Left ventricle myocardium superior (tissue), 1 donor: ENCODE data around the gene DENND4A. TPM values are rescaled to one million over a fixed set of nuclear protein-coding genes. Genes with fewer than 3 reads are reported as not detected.
"Not testable (repeated sequence)": the region's sequence is repeated elsewhere in the genome, so short reads cannot be mapped to it uniquely, and the experiment has no call there.

Experiments
- ATAC-seq: fragments of 200-7000 bp; cut with Tn5 transposase; one replicate; pipeline ENCODE4 v1.9.1; 2020; ENCODE audit warnings: mild to moderate bottlenecking, moderate library complexity
- DNase-seq: peaks from one replicate; pipeline ENCODE4 v3.0.0-alpha.2; 2020
- intact Hi-C: fragments of 100-400 bp; cut with micrococcal nuclease; formaldehyde crosslinking; loops from one replicate; pipeline ENCODE4 v1.11.0; 2022
- total RNA-seq: library from RNA; stranded (reverse); fragmentation: NEBNext Ultra II Directional; extraction: Animal tissue kit (Norgen Biotek cat#: 25700); gene quantifications from one replicate; pipeline ENCODE4 v1.2.1, GENCODE V29; 2021
- donor health status: DM: no; HTN: yes; CAD: no; lungs with severe emphysema.

DENND4A gene
- total RNA-seq, 1 donor from 2014 or later: 14.0 TPM

DNA sequence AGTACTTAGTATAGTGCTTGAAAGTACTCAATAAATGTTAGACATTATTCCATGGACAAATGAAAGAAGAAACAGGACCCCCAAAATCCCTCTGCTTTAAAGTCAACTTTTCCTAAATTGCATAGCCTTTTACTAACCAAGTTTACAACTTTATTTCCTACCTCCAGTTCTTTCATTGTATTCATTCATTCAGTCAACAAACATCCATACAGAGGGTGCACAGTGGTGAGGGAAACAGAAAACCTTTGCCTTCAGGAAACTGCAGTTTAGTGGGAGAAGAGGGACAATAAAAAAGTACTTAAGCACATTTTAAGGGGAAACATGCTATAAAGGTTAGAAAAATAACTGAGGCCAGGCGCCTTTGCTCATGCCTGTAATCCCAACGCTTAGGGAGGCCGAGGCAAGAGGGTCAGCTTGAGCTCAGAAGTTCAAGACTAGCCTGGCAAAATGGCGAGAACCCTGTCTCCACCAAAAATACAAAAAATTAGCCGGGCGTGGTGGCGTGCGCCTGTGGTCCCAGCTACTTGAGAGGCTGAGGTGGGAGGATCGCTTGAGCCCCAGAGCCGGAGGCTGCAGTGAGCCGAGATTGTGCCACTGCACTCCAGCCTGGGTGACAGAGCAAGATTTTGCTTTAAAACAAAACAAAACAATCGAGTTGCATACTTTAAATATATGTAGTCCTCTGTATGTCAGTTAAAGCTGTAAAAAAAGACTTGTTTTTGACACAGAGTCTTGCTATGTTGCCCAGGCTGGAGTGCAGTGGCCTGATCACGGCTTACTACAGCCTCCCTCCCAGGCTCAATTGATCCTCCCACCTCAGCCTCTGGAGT, 1.1 kb upstream of the DENND4A start:
- intact Hi-C loops: no loop called here
- ATAC-seq (no peak), DNase-seq (no peak)

DNA sequence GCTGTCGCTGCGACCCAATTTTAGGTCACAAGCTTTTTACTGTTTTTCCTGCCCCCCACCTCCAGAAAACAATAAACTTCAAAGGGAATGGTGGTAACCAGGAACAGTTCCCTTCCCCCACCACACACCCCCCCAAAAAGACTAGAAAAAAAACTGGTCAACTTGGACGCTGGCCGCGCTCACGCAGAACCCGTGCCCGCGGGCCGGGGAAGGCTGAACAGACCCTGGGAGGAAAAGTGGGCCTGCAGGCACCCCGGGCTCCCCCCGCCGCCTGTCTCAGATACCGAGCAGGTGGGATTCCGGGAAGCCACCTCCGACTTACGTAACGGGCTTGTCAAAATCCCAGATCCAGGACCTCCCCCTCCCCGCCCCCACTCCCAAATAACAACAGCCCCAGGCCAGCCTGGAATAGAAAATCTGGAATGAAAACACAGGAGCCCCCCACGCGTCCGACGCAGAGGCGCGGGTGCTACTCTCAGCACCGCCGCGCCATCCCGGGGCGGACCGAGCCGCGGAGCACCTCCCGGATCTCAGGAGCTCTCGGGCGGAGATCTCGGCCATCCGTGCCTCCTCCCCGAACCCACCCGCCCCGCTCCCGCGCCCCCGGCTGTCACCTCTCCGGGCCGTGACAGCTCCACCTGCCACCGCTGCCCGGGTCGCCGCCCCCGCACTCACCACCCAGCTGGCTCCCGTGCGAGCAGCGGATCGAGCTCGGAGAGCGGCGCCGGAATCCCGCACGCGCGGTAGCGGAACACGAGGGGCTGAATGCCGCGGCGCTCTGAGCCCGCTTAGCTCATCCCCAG, 557 bp downstream of the DENND4A start:
- DNase-seq: peak; percentile 76
- intact Hi-C loops: no loop called here
- ATAC-seq: peak; percentile 63

DNA sequence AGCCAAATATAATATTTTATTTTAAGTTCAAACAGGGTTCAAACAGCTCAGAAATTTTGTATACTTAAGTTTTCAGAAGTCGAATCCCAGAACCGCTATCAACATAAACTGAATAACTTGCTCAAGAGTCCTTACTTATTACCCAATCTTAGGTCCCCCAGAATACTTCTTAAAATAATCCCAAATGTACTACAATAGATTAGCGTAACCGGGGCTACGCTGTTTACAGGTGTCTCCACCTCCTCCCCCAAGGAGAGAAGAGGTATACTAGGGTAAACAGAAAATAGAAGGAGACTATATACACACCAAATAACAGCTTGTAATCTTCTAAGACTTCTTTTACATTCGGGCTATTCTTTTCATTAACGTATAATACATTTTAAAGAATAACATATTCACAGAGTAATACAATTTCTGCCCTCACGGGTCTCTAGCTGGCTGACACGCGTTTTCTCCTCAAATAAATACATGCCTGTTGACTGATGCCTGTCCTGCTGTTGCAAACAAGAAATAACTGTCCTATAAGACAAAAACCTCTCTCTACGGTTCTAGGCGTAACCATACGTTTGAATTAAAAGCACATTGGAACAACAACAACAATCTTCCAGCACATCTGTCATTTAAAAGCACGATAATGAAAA, 1.3 kb downstream of the DENND4A start:
- DNase-seq (no peak), ATAC-seq (no peak)
- intact Hi-C loops: no loop called here

DNA sequence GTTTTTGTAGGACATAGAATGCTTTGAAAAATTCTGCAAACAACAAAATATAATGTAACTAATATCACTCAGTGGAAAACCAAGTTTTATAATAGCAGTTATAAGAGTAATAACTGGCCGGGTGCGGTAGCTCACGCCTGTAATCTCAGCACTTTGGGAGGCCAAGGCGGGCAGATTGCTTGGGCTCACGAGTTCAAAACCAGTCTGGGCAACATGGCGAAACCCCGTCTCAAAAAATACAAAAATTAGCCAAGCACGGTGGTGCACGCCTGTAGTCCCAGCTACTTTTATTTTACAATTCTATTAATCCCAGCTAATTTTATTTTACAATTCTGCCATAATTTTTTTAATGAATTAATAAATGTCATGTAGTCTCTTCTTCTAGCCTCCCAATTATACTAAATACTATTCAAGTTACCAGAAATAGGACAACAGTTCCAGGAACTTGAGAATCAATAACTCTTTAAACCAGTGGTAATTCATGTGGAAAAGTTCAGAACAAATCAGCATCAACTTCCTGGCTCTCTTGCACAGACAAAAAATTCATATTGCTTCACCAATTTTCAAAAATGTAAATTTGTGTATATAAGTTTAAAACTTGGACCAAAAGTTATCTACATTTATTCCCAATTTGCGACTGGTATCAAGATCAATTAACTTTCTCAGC, 2.2 kb downstream of the DENND4A start:
- intact Hi-C loops: no loop called here
- ATAC-seq: no peak
- no peak for DNase-seq

DNA sequence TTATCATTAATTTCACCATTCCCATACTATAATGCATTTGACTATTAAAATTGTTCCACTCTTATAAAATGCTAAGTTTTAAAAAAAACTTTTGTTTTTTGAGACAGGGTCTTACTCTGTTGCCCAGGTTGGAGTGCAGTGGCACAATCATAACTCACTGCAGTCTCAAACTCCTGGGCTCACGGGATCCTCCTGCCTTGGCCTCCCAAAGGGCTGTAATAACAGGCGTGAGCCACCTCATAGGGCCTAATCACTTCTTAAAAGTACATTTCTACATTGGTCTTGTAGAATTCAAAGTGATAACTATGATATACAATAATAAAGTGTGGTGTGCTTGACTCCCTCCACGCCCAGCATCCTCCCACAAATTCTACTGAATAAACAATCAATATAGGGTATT, 3.0 kb downstream of the DENND4A start:
- no peak for ATAC-seq
- intact Hi-C loops: no loop called here
- no peak for DNase-seq

DNA sequence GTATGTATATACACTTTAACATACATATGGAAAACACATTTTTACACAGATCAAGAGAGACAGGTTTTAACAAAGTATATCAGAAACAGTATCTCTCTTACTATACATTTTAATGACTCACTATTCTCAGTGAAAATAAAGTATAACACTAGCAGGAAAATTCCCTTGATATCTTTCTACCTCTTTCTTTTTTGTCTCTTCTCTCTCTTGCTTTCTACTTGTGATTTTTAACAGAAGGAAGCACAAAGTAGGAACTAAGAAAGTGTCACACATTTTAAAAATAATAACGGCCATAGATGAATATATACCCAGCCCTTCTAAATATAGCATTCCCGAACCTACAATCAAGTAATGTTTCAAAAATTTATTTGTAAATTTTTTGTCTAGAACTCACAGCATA, 4.8 kb downstream of the DENND4A start:
- intact Hi-C loops: no loop called here
- ATAC-seq (no peak), DNase-seq (no peak)

DNA sequence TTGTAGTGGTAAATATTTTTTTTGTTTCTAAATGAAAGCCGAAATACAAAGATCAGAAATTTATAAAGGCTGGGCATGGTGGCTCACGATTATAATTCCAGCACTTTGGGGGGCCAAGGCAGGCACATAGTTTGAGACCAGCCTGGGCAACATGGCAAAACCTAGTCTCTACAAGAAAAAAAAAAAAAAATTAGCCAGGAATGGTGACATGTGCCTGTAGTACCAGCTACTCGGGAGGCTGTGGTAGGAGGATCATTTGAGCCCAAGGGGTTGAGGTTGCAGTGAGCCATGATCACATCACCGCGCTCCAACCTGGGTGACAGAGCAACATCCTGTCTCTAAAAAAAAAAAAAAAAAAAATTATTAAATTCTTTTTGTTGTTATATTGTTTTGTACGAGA, 6.9 kb downstream of the DENND4A start:
- DNase-seq: no peak
- intact Hi-C loops: no loop called here
- ATAC-seq: no peak

DNA sequence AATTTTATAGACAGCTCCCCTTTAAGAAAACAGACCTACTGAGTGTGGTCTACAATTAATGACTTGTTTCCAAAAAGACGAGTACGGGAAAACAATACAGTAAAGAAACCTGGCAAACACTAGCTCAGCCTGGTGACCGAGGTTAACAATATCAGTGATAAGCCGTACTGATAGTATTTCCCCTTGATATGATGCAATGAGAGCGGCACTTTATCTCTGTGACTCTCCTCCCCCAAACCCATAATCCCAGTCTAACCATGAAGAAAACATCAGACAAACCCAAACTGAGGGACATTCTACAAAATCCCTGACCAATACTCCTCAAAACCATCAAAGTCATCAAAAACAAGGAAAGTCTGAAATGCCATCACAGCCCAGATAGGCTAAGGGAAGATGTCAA, 8.2 kb downstream of the DENND4A start:
- DNase-seq (no peak), ATAC-seq (no peak)
- intact Hi-C loops: no loop called here

DNA sequence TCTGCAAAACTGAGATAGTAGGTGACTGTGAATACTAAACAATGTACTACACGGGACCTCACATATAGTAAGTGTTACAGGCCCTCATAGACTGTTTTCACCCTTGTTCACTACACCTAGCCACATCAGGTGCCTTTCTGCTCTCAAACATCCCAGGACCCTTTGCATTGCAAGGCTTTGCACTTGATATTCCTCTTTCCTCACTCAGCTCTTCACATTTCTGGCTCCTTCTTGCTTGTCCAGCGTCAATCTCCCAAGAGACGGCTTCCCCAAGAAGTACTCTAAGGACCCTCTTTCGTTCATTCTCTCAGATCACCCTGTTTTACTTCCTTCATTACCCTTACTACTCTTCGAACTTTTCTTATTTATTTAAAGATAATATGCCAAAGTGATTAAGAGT, 10.0 kb downstream of the DENND4A start:
- ATAC-seq: no peak
- DNase-seq: no peak
- intact Hi-C loops: no loop called here

DNA sequence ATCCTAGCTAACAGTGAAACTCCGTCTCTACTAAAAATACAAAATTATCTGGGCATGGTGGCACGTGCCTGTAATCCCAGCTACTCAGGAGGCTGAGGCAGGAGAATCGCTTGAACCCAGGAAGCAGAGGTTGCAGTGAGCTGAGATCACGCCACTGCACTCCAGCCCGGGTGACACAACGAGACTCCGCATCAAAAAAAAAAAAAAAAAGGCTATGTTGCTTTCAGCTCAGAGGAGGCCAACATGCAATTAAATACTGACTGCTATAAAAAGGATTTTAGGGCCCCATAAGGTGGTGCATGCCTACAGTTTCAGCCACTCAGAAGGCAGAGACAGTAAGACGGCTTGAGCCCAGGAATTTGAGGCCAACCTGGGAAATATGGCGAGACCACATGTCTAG, 13.4 kb downstream of the DENND4A start:
- DNase-seq, ATAC-seq, intact Hi-C loops: not testable (repeated sequence)

DNA sequence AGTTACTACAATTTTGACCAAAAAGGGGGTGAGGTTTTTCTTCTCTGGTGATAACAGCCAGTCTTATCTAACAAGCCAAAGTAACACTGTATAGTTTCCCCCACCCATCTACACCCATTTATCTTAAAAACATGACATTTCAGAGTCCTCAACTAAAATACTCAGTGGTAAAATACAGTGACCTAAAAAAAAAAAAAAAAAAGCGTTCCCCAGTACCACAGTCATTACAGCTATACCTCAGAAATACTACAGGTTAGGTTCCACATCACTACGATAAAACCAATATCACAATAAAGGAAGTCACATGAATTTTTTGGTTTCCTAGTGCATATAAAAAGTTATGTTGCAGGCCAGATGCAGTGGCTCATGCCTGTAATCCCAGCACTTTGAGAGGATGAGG, 13.8 kb downstream of the DENND4A start:
- DNase-seq (no peak), ATAC-seq (no peak)
- intact Hi-C loops: no loop called here

DNA sequence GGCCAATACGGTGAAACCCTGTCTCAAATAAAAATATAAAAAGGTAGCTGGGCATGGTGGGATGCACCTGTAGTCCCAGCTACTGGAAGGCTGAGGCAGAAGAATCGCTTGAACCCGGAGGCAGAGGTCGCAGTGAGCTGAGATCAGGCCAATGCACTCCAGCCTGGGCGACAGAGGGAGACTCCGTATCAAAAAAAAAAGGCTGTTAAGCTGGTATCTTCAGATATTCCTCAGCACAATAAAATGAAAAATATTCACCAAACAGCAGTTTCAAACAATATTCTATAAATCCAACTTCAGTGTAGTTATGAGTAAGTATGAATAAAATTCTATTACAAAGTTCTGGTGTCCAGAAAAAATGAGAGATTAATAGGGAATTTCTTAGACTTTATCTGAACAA, 14.2 kb downstream of the DENND4A start:
- intact Hi-C loops: no loop called here
- ATAC-seq (no peak), DNase-seq (no peak)

DNA sequence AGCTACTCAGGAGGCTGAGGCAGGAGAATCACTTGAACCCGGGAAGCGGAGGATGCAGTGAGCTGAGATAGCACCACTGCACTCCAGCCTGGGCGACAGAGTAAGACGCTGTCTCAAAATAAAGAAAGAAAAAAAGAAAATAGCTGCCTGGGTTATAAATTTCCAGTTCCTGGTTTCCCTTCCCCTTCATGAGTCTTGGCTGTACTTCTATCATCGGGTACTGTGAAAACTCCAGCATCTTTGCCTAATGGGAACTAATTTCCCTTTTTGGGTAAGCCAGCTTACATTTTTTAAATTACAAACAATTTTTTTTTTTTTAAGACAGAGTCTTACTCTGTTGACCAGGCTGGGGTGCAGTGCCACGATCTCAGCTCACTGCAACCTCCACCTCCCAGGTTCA, 15.0 kb downstream of the DENND4A start:
- intact Hi-C loops: no loop called here
- ATAC-seq: no peak
- no peak for DNase-seq

DNA sequence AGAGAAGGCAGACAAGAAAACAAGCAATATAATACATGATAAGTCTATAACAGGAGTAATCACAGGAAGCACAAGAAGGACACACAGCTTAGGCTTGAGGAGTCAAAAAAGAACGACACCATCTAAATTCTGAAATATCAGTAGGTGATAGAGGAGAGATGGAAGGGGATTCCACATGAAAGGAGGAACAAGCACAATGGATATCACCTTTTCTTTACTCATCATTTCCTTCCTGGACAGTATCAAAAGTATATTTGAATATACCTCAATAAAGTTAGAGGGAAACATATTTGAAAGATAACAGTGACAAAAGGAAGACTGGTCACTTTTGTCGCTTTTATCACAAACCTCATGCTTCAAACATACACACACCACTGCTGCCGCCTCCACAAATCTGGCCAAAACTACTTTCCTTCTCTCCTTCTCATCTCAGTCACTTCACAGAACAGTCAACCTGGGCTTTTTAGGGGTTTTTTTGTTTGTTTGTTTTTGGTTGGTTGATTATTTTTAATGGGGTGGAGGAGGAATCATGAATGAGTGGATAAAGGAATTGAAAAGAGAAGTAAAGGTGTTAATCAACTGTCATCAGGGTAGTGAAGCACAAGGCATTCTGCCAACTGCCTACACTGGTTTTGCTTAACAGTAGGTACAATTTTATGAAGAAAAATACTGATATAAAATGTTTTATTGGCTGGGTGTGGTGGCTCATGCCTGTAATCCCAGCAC, 18.5 kb downstream of the DENND4A start:
- intact Hi-C loops: no loop called here

DNA sequence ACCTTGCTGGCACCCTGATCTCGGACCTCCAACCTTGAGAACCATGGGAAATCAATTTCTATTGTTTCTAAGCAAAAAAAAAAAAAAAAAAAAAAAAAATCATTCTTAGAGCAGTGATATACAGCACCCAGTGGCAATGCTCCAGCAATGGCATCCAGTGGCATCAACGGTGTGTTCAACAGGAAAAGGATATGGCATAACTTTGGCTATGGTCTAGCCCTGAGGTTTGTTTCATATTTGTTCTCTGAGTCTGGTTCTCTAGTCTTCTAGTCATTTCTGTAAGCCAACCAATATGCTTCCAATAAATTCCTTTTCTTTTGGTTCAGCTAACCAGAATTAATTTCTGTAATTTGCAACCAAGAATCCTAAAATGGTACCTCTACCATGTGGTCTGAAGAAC, 19.2 kb downstream of the DENND4A start:
- intact Hi-C loops: no loop called here
- DNase-seq (no peak), ATAC-seq (no peak)

More for the DNA sequence above, 18.5 kb downstream of the DENND4A start:
- DNase-seq (no peak), ATAC-seq (no peak)

DNA sequence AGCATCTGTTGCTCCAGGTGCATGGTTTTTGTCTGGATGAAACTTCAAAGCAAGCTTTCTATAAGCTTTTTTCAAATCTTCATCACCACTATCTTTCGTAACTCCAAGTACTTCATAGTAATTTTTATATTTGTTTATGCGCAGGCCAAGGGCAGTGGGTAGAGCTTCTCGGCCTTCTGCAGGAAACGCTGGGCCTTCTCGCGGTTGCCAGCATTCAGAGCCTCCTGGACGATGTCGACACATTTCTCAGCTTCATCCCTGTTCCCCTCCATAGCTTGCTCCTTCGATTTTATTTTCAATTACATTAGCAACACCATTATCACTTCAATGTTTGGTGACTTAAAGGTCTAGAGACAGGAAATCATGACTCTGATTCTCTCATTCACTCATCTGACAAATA, 20.2 kb downstream of the DENND4A start:
- ATAC-seq (no peak), DNase-seq (no peak)
- intact Hi-C loops: no loop called here

DNA sequence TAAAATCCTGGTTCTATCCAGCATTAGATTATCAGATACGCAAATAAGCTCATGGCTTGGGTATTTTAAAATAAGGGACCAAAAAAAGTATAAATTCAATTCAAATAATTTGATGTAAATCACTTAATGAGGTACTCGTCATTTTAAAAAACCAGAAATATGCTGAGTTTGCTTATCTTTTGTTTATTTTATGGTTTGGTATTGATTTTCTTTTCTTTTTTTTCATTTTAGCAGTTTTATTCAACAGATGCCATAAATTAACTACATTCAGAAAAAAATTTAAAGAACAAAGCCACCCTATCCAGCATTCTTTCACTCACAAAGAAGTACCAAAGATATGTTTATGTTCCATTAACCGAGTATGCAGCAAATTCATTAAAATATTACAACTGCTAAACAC, 22.6 kb downstream of the DENND4A start:
- intact Hi-C loops: no loop called here
- DNase-seq: no peak
- ATAC-seq: no peak

DNA sequence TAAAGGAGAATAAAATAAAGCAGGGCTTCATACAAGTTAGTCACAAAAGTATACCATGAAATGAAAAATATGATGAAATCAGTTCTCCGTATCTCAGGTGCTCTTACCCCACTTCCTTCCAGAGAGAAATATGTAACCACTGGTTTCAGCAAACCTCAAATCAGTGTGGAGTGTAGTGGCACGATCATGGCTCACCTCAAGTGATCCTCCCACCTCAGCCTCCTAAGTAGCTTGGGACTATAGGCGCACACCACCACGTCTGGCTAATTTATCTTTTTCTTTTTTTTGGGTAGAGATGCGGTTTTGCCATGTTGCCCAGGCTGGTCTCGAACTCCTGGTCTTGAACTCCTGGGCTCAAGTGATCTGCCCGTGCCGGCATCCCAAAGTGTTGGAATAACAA, 24.2 kb downstream of the DENND4A start:
- DNase-seq: no peak
- intact Hi-C loops: no loop called here
- ATAC-seq: no peak

DNA sequence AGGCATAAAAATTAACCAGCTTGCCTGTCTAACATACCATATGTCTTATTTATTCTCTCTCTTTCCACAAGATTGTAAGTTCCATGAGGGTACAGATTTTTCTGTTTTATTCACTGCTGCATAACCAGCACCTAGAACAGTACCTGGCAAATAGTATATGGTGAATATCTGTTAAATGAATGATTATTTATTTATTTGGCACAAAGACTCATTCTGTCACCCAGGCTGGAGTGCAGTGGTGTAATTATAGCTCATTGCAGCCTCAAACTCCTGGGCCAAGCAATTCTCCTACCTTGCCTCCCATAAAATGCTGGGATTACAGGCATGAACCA, 24.9 kb downstream of the DENND4A start:
- DNase-seq: no peak
- ATAC-seq: peak; percentile 41
- intact Hi-C loops: no loop called here
